GM18951 (cell line): ENCODE results near the gene SLFN12.

ENCODE experiments used
- POLR2A ChIP-seq: IDR thresholded peaks from 4 replicates; pipeline ENCODE4 v1.6.1; 2011; ENCODE audit warnings: mild to moderate bottlenecking; ENCODE audit not compliant: insufficient read length, insufficient read depth; ENCODE audit errors: extremely low read depth
- in situ Hi-C: fragments of 300-500 bp; cut with MboI; formaldehyde crosslinking; loops from one replicate; pipeline ENCODE4 v1.12.0; 2022; ENCODE audit warnings: low sequenced_read_pairs, mixed read lengths, inconsistent platforms; ENCODE audit not compliant: unreplicated experiment

Gene SLFN12

DNA sequence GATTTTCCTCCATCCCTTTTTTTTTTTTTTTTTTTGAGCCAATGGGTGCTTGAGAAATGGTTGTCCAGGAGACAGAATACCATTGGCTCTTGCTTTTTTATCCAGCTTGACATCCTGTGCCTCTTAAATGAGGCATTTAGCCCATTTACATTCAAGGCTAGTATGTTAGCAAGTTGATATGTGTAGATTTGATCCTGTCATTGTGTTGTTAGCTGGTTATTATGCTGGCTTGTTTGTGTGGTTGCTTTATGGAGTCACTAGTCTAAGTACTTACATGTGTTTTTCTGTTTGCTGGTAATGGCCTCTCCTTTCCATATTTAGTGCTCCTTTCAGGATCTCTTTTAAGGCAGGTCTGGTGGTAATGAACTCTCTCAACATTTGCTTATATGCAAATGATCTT is 44.8 kb downstream of the SLFN12 start:
- in situ Hi-C loops = no loop called here
- no peak for TF ChIP-seq POLR2A

DNA sequence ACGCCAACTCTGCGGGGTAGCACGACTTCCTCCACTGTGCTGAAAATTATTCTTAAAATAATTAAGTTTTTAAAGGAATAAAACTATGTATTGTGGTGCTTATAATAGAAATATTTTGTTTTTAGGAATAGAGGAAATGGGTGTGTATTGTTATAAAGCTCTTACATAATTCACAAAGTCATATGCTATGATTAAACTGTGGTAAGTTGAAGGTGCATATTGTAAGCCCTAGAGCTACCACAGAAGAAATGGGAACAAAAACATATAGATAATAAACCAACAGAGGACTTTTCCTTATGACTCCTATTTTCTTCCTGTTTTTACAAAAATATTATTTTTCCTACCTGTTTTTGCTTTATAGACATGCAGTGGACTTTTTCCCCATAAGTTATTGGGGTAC is 54.6 kb downstream of the SLFN12 start:
- no peak for TF ChIP-seq POLR2A
- in situ Hi-C loops = no loop called here

DNA sequence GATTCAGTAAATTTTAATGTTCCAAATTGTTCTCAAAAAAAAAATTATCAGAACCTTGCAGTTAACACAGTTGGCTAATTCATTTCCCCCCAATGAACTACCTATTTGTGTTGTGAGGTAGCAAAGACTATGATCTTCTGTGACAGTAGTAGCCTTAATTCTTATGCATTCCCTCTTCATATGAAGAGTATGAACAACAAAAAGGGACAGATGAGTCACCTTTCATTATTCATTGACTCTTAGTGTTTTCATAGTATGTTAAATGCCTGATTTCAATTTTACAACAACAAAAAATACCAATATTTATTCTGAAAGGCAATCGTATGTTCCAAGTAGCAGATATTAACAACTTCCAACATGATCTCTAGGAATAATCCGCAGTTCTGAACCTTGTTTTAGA is 55.2 kb downstream of the SLFN12 start:
- in situ Hi-C loops = no loop called here
- no peak for TF ChIP-seq POLR2A

DNA sequence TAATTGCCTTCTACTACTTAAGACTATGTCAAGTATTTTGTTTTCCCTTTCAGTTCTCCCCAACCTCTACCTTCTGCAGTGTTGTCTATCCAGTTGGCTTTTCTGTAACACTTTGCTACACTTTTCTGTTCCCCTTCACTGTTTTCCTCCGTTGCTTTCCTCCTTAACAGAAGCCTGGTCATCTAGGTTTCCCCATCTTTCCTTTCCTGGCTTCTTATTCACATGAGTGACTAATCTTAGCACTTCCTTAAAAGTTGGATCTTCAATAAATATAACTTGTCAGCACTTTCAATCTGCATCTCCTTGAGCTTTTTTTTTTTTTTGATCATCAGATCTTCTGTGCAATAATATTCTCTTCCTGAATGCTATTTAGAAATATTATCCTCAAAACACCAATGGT is 56.1 kb downstream of the SLFN12 start:
- in situ Hi-C loops = no loop called here
- no peak for TF ChIP-seq POLR2A

DNA sequence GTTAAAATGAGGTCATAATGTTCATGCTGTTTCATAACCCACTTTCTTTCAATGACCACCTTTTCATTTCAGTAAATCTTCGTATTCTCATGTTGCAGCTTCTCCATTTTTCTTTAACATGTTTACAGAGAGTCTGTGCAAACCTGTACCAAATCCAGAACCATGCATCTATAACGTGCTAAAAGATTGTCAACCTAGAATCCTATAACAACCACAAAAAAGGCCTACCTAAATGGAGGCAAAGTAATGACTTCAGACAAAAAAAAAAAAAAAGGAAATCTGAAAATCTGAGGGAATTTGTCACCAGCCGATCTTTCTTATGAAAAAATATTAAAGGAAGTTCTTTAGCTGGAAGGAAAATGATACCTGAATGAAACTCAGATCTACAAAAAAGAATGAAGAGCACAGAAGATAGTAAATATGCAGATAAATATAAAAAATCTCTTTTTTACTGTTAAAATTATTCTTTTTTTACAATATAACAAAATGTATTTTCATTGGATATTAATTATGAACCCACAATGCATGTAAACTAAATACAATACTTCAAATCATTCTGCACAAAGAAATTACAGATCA is 57.4 kb downstream of the SLFN12 start:
- in situ Hi-C loops = no loop called here
- TF ChIP-seq POLR2A = no peak

DNA sequence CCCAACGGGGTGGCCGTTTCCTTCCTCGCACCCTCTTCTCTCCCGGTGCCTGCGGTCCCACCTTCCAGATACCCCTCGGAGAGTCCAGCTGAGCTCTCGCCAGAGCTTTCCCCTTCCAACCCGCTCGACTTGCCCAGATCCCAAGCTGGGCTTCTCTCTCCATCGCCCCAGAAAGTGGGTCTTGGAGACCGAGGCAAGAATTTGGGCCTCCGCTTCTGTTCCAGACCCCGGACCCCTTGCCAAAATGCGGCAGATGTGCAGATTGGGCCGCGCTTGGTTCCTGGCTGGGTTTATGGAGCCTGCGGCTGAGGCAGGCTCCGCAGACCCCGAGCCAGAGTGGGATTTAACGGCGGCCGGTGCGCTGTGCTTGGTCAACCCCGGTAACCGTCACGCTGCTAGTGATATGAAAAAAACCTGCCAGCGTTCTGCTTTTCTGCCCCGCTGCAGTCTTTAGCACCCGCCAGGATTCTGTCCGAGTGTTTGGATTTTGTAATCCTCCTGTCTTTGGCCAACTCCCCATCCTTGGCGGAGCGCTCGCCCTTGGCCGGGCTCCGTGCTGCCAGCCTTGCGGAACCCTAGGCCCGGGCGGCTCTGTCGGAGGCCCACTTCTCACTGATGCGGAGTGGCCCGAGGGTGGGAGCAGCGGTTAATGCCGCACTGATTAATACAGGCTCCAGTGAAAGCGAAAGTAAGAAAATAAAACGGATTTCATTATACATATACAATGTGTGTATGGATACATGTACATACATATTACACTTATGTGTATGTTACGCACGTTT is 58.1 kb downstream of the SLFN12 start:
- peak; percentile 64 for TF ChIP-seq POLR2A
- in situ Hi-C loops = no loop called here

DNA sequence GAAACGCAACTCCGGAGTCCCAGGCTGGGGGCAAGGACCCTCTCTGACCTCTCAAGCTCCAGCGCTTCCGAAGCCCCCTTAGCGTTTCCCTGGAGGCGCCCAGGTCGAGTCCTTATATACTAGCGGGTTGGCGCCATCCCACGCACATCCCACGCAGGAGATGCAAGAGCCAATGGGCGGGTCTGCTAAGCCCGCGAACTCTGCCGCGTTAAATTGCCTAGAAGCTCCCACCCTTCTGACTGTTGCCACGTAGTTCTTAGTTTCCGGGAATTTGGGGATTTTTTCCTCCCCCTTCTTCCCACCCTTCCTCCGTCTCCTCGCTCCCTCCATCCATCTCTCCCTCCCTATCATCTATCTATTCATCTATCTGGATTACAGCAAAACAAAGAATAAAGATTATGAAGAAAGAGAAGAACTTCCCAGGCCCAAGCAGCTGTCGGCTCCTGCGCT is 58.7 kb downstream of the SLFN12 start, which contains the start of gene SLFN11:
Gene SLFN11, minus strand, starts transcription at position 88 of the 450 bp plus-strand sequence. CDS start 9,814 bp downstream, outside the sequence.
- peak; percentile 98 for TF ChIP-seq POLR2A
- in situ Hi-C loops = no loop called here

DNA sequence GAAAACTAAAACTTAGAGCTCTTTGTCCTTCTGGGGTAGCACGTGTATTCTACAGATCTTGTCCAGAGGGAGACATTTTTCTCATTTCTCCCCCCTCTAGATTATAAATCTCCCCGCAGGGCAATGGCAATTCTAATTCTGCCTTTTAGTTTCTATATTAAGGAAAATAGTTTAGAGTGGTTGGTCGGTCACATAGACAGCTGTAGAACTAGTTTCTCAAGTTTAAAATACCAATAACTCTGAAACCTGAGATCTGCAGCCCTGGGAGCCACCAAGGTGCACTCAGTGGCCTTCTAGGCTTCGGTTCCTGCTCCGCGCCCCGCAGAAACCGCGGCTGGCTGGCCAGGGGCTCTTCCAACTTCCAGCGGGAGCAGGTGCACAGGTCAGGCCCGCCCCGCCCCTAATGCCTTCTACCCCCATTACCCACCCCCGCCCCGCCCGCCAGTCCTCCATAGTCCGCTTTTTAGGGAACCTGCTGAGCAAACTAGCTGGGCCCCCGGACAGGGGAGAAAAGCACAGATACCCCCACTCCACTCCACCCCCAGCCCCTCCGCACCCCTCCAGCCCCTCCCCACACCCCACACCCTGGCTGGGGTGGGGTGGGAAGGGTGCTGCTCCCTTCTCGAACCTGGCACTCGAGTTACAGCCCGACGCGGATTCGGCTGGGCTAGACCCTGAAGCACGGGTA is 59.3 kb downstream of the SLFN12 start:
- in situ Hi-C loops = no loop called here
- no peak for TF ChIP-seq POLR2A

DNA sequence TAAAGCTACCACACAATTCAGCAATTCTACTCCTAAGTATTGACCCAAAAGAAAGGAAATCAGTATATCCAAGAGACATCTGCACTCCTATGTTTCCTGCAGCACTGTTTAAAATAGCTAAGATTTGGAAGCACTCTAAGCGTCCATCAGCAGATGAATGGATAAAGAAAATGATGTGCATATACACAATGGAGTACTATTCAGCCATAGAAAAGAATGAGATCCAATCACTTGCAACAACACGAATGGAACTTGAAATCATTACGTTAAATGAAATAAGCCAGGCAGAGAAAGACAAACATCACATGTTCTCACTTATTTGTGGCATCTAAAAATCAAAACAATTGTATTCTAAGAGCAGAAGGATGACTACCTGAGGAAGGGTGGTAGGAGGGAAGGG is 60.4 kb downstream of the SLFN12 start:
- in situ Hi-C loops = no loop called here
- TF ChIP-seq POLR2A = no peak

DNA sequence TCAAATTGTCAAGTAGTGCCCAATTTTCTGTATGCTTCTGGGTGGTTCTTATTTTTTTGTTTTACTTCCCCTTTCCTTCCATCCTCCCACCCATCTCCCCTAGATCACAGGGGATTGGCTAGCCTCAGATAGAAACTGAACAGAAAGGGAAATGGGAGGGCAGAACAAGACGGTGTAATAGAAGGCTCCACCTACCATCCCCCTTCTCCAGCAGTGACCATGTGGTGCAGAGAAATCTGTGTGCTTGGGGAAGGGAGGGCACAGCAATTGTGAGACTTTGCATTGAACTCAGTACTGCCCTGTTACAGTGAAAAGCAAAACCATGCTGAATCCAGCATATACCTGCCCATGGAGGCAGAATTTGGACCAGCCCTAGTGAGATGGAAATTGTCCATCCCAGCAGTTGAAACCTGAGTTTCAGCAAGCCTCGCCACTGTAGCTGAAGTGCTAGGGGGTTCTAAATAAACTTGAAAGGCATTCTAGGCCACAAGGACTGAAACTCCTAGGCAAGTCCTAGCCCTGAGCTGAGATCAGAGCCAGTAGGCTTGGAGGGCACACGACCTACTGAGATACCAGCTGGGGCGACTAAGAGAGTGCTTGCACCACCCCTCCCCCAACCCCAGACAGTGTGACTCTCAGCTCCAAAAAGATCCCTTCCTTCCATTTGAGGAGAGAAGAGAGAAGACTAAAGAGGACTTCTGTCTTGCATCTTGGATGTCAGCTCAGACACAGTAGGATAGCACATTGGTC is 64.0 kb downstream of the SLFN12 start:
- in situ Hi-C loops = no loop called here
- no peak for TF ChIP-seq POLR2A

DNA sequence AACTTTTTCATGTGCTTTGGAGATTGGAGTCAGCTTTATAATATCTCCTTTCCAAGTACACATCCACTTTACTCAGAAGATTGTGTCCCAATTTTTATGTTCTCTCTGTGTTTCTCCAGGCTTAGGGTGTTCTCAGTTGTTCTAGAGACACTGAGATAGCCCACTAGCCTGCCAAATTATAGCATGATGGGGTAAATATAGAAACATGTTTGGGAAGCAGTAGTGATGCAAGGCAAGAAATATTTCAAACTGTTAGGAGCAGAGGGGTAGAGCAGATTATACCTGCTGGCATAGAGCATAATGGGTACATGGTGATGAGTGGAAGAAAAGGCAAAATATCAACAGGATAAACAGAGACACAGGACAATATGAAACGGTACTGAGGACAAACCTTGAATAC is 71.3 kb downstream of the SLFN12 start:
- no peak for TF ChIP-seq POLR2A
- in situ Hi-C loops = no loop called here
